T-helper 1 cell treated with Interleukin-12 subunit alpha and Interleukin-12 subunit beta and Interleukin-4 antibody, amounts not matched to agents 30 μg/mL and 1 μg/mL, for 36 hours (primary cell): ENCODE data around the gene UBE2S.
"Not testable (repeated sequence)": the region's sequence is repeated elsewhere in the genome, so short reads cannot be mapped to it uniquely, and the experiment has no call there.

ENCODE experiments used
- H3K27ac Mint-ChIP-seq: one replicate; pipeline ENCODE4 v1.8.0; 2021; ENCODE audit warnings: mild to moderate bottlenecking, mixed read lengths
- H3K27me3 Mint-ChIP-seq: one replicate; pipeline ENCODE4 v1.8.0; 2021; ENCODE audit warnings: low read depth, mixed read lengths
- H3K36me3 Mint-ChIP-seq: one replicate; pipeline ENCODE4 v1.8.0; 2021; ENCODE audit warnings: low read depth, mixed read lengths
- H3K4me1 Mint-ChIP-seq: one replicate; pipeline ENCODE4 v1.8.0; 2021; ENCODE audit warnings: low read depth, mixed read lengths
- H3K4me3 Mint-ChIP-seq: one replicate; pipeline ENCODE4 v1.8.0; 2021; ENCODE audit warnings: mild to moderate bottlenecking, moderate library complexity, mixed read lengths
- H3K9me3 Mint-ChIP-seq: one replicate; pipeline ENCODE4 v1.8.0; 2021; ENCODE audit warnings: mixed read lengths

The UBE2S gene

DNA sequence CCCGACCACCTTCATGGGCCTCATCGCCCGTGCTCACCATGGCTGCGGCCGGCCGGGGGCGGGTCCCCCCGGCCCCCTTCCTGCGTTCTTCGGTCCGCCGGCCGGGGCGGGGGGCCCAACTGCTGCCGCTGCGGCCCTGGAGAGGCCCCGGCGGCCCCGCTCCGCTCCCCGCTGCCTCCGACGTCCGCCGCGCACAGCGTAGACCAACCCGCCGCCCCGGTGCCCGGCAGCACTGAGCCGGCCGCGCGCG is at the start of gene UBE2S:
Gene UBE2S, minus strand, starts transcription at position 239 of the 250 bp plus-strand sequence. Its CDS starts 199 bp downstream, at position 40.
- Mint-ChIP-seq H3K27ac (peak within 1 kb of the TSS; percentile 97), H3K9me3 (peaks cover 12% of the 10 kb centered on the region), H3K4me1 (peaks cover 30% of the 10 kb centered on the region), H3K4me3 (peak within 1 kb of the TSS; percentile 90), H3K36me3 (peaks cover 33% of the 10 kb centered on the region)
- not testable (repeated sequence) for H3K27me3 Mint-ChIP-seq

GRCh38 chr19:55456347-55456746 is 48.8 kb upstream of the UBE2S start:
- no peaks in the 10 kb centered on the region for H3K9me3 Mint-ChIP-seq
- H3K27ac Mint-ChIP-seq = no peak overlapping the region
- H3K36me3 Mint-ChIP-seq = peaks cover 3% of the 10 kb centered on the region
- H3K4me3 Mint-ChIP-seq = no peak overlapping the region
- peaks cover 8% of the 10 kb centered on the region for H3K4me1 Mint-ChIP-seq
- H3K27me3 Mint-ChIP-seq = peaks cover 27% of the 10 kb centered on the region

GRCh38 chr19:55455576-55456235 is 48.1 kb upstream of the UBE2S start:
- peaks cover 31% of the 10 kb centered on the region for H3K27me3 Mint-ChIP-seq
- H3K27ac Mint-ChIP-seq = no peak overlapping the region
- H3K4me3 Mint-ChIP-seq = no peak overlapping the region
- no peaks in the 10 kb centered on the region for H3K9me3 Mint-ChIP-seq
- peaks cover 3% of the 10 kb centered on the region for H3K36me3 Mint-ChIP-seq
- peaks cover 5% of the 10 kb centered on the region for H3K4me1 Mint-ChIP-seq

- Mint-ChIP-seq H3K4me3 (no peak overlapping the region), H3K27ac (no peak overlapping the region)
These were observed 47.2 kb upstream of the UBE2S start for GRCh38 chr19:55454787-55455243.

DNA sequence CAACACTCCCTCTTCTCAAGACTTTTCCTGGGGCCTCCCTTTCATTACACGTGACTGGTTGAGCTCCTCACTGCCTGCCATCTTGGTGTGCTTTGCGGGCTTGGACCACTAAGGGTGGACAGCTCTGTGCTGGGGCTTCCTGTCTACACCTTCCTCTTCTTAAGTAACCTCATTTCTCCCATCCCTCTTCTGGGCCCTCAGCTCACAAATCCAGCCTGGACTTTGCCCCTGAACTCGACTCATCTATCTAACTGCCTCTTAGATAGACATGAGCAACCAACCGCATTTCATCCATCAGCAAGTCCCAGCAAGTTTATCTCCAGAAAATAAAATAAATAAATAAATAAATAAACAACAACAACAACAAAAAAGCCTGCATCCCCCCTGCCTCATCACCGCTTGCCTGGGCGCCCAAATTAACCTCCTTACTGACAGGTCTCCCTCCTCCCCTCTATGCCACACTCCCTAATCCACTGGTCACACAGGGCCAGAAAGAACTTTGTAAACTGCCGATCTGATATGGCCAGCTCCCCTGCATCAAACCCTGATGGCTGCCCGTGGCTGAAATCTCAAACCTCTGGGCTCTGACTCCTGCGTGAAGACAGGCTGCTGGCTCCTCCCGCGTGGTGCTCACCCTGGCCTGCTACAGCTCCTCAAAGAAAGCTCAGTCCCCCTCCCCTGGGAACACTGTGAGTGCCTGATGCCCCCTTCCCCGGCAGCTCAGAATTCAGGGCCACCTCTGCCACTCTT is 46.1 kb upstream of the UBE2S start:
- peaks cover 3% of the 10 kb centered on the region for H3K36me3 Mint-ChIP-seq
- H3K9me3 Mint-ChIP-seq = no peaks in the 10 kb centered on the region
- peaks cover 4% of the 10 kb centered on the region for H3K4me1 Mint-ChIP-seq
- H3K27me3 Mint-ChIP-seq = peaks cover 36% of the 10 kb centered on the region
- H3K27ac Mint-ChIP-seq = peak overlapping the region; percentile 10
- H3K4me3 Mint-ChIP-seq = no peak overlapping the region

More at GRCh38 chr19:55454787-55455243, 47.2 kb upstream of the UBE2S start:
- peaks cover 36% of the 10 kb centered on the region for H3K27me3 Mint-ChIP-seq
- H3K36me3 Mint-ChIP-seq = peaks cover 3% of the 10 kb centered on the region
- H3K9me3 Mint-ChIP-seq = no peaks in the 10 kb centered on the region
- H3K4me1 Mint-ChIP-seq = peaks cover 4% of the 10 kb centered on the region

DNA sequence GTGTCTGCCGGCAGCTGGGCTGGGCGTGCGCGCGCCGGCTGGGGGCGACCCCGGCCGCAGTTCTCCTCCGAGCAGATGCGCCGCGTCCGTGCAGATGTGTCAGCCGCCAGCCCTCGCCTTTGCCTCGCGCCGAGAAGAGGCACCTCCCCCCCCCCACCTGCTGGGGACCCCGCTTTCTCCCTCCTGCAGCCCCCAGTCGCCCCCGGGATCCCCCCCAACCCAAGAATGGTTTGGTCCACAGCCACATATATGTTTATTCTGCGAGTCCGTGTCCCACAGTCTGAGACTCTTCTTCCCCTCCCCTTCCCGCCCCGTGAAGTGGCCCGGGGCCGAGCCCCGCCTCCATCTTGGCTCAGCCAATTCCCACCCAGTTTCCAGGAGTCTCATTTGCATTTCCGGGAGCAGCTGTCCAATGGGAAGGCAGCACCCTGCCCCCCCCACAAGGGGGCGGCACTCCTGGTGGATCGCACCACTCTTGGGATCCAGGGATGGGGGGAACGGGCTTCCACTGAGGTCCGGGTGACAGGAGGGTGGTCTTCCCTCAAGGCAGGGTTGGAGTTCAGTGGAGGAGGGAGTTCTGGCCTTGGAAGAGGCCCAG is 45.3 kb upstream of the UBE2S start:
- Mint-ChIP-seq H3K27ac (no peak overlapping the region), H3K4me3 (no peak overlapping the region), H3K9me3 (no peaks in the 10 kb centered on the region), H3K4me1 (peaks cover 4% of the 10 kb centered on the region), H3K27me3 (peaks cover 36% of the 10 kb centered on the region), H3K36me3 (peaks cover 3% of the 10 kb centered on the region)

- Mint-ChIP-seq H3K4me3 (no peak overlapping the region), H3K27ac (no peak overlapping the region), H3K9me3 (no peaks in the 10 kb centered on the region), H3K36me3 (peaks cover 3% of the 10 kb centered on the region), H3K4me1 (peaks cover 4% of the 10 kb centered on the region), H3K27me3 (peaks cover 36% of the 10 kb centered on the region)
These were observed 44.6 kb upstream of the UBE2S start for GRCh38 chr19:55451965-55452748.

- peaks cover 36% of the 10 kb centered on the region for H3K27me3 Mint-ChIP-seq
- peaks cover 4% of the 10 kb centered on the region for H3K4me1 Mint-ChIP-seq
- peaks cover 3% of the 10 kb centered on the region for H3K36me3 Mint-ChIP-seq
- no peaks in the 10 kb centered on the region for H3K9me3 Mint-ChIP-seq
- no peak overlapping the region for H3K27ac Mint-ChIP-seq
- peak overlapping the region; percentile 15 for H3K4me3 Mint-ChIP-seq
These were observed 43.8 kb upstream of the UBE2S start for GRCh38 chr19:55451163-55451964.

DNA sequence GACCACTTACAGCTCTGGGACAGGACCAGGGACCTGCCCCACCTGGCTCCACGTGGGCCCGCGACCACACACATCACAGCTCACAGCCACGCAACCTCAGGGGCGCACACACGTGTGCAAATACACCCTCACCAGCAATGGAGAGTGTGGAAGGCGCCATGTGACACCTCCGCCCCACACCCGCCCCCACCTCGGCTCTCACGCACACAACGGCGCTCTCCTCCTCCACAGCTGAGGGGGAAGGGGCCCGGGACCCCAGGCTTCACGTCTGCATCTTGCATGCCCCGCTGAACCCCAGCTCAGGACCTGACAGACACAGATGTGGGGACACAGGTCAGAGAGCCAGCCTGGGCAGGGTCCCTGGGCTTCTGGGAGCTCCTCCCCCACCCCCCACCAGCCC is 41.9 kb upstream of the UBE2S start:
- Mint-ChIP-seq H3K4me3 (no peak overlapping the region), H3K4me1 (peaks cover 4% of the 10 kb centered on the region)

DNA sequence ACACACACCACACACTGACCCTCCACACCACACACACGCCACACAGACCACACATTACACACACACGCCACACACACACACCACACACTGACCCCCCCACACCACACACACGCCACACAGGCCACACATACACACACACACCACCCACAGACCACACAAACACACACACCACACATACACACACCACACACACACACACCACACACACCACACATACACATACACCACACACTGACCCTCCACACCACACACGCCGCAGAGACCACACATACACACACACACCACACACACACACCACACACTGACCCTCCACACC is 40.5 kb upstream of the UBE2S start:
- H3K4me1 Mint-ChIP-seq, H3K9me3 Mint-ChIP-seq, H3K27ac Mint-ChIP-seq, H3K36me3 Mint-ChIP-seq, H3K4me3 Mint-ChIP-seq: not testable (repeated sequence)
- peaks cover 50% of the 10 kb centered on the region for H3K27me3 Mint-ChIP-seq

More for the DNA sequence above, 41.9 kb upstream of the UBE2S start:
- Mint-ChIP-seq H3K36me3 (peaks cover 3% of the 10 kb centered on the region), H3K27me3 (peaks cover 47% of the 10 kb centered on the region), H3K27ac (no peak overlapping the region), H3K9me3 (no peaks in the 10 kb centered on the region)

DNA sequence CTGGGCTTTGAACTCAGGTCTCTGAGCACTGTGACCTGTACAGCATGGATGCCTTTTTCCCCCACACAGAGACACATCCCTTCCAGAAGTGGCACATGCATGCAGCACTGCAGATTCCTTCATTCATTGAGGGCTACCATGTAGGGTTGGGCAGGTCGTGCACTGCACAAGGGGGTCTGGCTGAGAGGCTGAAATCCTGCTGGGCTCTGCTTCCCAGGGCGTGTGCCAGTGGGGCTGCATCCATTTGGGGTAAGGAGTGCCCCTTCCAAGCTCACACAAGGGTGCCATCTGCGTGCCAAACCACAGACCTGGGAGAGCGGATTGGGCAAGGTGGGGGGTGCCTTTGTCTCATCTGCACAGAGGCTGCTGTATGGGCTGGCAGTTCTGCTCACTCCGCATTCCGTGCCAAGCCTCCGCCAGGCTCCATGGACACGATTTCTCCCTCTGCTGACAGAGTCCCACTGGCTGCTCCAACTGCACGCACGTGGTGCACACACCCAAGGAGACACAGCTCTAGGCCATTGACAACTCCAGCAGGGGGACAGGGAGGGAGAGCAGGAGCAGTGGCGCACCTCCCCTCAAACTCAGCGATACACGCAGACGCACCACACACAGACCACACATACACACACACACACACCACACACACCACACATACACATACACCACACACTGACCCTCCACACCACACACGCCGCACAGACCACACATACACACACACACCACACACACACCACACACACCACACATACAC is 40.0 kb upstream of the UBE2S start:
- Mint-ChIP-seq H3K27ac (no peak overlapping the region), H3K36me3 (no peaks in the 10 kb centered on the region), H3K27me3 (peaks cover 50% of the 10 kb centered on the region), H3K9me3 (no peaks in the 10 kb centered on the region), H3K4me1 (peaks cover 3% of the 10 kb centered on the region), H3K4me3 (no peak overlapping the region)

DNA sequence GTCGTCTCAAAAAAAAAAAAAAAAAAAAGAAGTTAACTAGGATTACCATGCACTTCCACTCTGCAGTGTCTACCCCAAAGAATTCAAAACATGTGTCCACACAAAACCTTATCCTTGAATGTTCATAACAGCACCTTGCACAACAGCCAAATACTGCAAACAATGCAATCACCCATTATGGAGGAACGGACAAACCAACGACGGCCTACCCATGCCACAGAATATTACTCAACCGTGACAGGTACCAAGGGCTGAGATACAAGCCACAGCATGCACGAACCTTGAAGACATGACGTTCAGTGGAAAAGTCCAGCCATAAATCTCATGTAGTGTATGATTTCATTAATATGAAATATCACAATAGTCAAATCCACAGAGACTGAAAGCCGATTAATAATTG is 38.5 kb upstream of the UBE2S start:
- Mint-ChIP-seq H3K4me3 (no peak overlapping the region), H3K9me3 (no peaks in the 10 kb centered on the region), H3K27ac (no peak overlapping the region), H3K27me3 (peaks cover 49% of the 10 kb centered on the region), H3K4me1 (peaks cover 8% of the 10 kb centered on the region), H3K36me3 (no peaks in the 10 kb centered on the region)

DNA sequence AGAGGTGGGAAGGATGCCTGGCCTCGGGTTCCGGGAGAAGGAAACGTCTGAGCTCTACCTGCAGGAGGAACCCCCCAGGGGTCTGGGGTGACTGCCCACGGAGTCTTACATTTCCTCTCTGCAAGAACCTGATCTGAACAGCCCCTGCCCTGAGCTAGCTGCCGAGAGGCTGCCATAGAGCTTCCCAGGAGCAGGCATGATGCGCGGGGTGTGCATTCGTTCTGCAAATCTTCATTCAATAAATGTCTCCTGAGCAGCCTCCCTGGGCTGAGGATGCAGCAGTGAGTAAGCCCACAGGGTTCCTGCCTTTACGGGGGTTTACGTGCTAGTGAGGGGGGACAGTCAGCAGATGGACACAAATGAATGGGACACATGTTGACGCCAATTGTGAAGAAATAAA is 37.1 kb upstream of the UBE2S start:
- Mint-ChIP-seq H3K9me3 (no peaks in the 10 kb centered on the region), H3K4me1 (peaks cover 11% of the 10 kb centered on the region), H3K27me3 (peaks cover 52% of the 10 kb centered on the region), H3K27ac (no peak overlapping the region), H3K36me3 (no peaks in the 10 kb centered on the region), H3K4me3 (no peak overlapping the region)
